GM19023 (cell line): Measurements from ENCODE around the gene CAPN11.

ENCODE experiments used
- ATAC-seq: cut with Tn5 transposase; IDR thresholded peaks from one replicate; pipeline ENCODE4 v1.9.1; 2021; ENCODE audit warnings: mild to moderate bottlenecking, moderate library complexity; ENCODE audit not compliant: unreplicated experiment

Gene CAPN11

DNA sequence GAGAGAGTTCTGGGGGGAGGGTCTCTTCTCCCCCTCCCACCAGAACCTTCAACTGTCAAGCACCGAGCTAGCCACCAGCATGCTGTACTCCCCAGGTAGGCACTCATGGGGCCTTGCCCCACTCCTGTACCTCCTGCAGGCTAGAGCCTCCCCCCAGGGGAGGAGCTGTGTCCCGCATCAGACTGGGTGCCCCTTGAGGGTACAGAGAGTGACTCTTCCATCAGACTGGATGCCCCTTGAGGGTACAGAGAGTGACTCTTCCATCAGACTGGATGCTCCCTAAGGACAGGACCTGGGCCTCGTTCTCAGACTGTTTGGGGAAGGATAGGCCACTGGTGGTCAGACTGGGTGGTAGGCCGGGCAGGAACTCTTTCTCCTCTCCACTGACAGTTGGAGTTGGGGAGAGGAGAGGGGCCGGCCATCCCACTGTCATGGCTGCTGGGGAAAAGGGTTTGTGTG lies at the start of gene CAPN11:
Gene CAPN11, plus strand, starts transcription at position 51 of the 459 bp plus-strand sequence. Its CDS starts 29 bp downstream, at position 80.
- ATAC-seq, result no peak

DNA sequence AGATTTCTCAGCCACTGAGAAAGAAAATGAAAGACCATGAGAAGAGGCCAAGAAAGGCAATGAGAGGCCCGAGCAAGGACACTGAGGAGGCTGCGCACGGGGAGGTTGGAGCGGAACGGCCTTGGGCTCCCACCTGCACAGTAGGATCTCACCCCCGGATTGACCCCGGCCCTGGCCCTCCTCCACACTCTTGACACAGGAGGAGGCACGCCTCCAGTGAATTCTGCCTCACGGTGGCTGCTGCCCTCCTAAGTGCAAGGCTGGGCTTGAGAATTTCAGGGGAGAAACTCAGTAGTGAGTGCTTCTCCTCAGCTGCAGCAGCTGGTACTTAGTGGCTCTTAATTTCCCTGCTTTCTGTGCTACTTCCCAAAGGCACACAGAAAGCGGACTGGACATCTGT lies 49.4 kb upstream of the CAPN11 start:
- no peak for ATAC-seq

DNA sequence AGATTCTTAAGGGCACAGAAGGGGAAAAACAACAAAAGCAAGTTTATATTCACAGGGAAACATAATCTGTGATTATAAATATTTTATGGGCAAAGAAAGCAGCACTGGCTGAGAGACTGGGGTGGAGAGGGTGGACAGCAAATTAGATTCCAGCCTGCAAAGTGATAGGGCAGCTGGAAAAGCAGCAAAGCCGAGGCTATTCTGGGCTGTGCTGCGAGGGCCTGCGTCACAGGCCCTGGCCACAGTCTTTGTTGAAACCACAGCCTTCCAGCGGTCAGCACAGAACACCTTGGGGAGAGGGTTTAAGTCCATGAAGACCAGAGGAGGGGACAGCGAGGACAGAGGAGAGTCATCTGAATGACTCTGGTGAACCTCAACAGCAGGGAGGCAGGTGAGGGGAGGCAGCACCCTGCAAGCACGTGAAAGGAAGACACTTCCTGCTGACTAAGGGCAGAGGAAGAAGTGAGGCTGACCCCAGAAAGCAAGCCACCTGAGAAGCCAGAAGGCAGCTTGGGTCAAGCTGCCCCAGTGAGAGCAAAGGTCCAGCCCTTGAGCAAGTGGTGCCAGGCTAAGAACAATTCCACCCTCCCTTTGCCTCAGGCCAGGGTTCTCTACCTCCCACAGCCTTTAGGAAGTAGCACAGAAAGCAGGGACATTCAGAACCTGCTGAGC lies 48.5 kb upstream of the CAPN11 start:
- ATAC-seq, result no peak

DNA sequence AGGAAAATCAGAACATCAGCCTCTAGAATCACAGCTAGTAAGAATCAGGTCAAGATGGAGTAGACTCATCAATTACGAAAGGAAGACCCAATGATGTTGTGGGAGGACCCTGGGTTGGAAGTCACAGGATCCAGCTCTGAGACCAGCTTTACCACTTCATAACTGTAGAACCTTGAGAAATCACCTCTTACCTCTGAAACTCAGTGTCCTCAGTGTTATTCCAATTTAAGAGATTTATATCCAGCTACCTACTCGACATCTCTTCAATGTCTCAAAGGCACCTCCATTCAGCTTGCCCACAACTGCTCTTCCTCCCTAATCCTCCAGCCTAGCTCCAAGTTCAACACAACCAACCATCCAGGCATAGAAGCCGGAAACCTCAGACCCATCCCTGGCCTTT lies 47.7 kb upstream of the CAPN11 start:
- no peak for ATAC-seq

DNA sequence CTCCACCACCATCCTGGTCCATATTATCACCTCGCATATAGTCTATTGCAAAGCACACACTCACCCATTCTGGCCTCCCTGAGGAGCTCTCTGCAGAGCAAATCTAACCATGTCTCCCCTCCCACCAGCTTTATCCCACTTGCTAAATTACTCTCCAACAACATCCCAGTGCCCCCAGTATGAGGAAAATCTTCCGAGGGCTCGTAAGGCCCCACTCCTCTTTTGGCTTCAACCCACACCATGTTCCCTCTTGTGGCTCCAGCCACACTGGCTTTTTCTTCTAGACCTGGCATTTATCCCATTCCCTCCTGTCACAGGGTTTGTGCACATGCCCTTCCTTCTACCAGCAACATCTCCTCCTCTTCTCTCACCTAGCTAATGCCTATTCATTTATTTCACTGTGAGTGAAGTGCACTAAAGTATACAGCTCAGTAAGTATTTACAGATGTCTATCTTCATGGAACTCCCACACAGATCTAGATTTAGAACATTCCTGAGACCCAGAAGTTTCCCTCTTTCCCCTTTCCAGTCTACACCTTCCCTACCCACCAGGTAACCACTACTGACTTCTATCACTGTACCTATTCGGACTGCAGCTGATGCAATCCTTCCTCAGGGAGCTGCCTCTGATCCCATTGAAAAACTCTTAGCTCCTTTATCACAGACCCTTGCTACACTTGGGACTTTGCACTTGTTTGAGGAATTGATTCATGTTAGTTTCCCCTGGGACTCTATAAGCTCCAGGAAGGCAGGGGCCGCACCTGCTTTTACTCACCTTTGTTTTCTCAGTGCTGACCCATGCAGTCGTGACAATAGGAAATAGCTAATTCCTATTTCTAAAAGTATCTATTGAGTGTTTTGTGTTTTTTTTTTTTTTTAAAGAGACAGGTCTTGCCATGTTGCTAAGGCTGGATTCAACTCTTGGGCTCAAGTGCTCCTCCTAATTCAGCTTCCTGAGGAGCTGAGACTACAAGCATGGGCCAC lies 46.9 kb upstream of the CAPN11 start:
- no peak for ATAC-seq

DNA sequence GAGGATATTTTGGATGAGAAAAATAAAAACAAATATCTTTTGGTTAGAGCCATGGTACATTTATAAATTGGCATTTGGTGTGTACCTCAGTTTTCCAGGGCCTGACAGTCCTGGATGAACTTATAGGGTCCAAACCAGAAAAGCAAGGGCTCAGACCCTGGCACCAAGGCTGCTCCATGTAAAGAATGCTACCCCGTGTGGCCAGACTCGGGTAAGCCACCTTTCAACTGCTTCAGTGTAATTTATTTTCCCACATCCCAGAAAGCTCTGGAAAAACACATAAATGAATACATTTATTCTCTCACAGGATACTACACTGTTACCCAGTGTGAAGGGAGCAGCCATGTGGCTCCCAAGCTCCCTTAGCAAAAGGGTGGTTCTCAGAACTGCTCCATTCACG lies 45.2 kb upstream of the CAPN11 start:
- ATAC-seq, result no peak

DNA sequence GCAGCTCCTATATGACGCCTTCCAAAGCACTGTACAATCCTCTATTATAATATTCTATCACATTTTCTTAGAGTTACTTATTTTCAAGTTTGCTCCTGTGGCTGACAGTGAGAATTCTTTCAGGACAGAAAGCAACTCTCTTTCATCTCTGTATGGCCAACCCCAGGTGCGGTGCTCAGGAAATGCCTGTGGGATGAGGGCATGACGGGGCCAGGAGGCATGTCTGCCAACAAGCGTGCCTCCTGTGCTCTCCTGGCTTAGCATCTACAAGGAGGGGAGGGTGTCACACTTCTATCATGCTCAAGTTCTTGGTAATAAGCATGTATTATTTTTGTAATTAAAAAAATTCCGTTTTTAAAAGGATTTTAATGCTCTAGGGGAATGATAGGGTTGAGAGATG lies 42.8 kb upstream of the CAPN11 start:
- ATAC-seq, result no peak

DNA sequence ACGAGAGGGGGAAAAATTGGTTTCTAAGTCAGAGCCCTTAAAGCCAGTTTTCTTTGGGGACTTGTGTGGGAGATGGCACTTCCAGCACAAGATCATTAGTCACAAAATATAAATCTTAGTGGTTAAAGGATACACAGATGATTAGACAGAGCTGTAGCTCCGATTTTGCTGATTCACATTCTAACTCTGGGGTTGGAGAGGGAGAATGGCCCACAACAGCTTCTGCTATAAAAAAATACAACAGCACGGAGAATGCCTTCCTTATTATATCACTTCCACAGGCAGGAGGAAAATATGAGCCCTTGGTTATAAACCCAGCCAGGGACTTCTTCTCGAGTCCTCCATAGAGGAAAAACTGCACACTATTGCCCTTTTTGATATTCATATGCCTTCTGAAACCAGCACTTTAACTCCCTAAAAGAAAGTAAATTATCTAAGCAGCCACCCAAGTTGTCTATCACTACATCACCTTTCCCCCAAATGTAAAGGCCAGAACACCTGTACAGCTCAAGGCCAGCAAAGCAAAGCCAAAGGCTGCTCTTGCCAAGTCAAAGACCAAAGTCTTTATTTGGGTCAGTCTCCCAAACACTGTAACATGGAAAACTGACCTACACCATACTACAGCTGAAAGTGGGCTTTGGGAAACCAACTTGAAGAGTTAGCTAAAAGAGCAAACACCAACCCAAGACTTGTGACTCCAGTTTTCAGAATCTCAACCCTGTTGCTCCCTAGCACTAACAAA lies 41.8 kb upstream of the CAPN11 start:
- no peak for ATAC-seq

DNA sequence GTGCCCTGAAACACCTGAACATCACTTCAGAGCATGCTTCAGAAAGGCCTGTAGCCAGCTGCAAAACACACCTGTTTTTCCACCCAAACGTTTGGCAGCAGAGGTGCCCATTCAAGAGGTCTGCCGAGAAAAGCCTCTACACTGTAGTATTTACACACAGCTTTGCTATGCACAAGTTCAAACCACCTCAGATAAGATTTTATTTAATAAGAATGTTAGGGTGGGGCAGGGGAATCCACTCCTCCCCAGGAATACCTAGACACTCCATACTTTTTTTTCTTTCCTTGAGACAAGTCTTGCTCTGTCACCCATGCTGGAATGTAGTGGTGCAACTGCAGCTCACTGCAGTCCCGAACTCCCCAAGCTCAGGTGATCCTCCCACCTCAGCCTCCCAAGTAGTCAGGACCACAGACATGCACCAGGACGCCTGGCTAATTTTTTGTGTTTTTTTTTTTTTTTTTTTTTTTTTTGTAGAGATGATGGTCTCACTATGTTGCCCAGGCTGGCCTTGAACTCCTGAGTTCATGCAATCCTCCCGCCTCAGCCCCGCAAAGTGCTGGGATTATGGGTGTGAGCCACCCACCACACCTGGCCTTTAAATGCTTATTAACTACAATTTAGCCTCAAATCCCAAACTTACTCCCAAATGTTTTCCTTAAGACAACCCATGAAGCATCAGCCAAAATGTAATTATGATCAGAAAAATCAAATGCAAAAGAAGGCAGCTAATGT lies 41.1 kb upstream of the CAPN11 start:
- ATAC-seq, result no peak

DNA sequence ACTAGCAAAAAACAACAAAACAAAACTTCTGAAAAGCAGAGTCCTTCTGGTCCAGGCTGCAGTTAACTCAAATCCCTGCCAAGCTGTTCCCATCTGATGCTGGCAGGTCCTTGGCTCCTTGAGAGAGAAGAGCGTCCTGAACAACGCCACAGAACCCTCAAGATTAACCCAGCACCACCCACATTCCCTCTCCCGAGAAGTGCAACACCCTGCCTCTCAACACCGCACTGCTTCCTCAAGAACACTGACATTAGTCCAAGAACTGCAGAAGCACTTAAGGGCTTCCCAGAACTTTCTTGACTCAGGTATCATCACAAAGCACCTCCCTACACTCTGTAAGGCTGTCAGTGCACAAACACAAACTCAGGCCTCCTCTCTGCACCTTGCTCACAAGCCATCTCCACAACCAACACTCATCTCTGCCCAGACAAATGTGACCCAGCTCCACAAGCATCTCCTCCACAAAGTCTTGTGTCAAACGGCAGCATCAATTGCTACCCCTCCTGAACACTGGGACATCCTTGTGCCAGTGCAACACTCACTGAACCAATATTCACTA lies 38.8 kb upstream of the CAPN11 start:
- no peak for ATAC-seq

DNA sequence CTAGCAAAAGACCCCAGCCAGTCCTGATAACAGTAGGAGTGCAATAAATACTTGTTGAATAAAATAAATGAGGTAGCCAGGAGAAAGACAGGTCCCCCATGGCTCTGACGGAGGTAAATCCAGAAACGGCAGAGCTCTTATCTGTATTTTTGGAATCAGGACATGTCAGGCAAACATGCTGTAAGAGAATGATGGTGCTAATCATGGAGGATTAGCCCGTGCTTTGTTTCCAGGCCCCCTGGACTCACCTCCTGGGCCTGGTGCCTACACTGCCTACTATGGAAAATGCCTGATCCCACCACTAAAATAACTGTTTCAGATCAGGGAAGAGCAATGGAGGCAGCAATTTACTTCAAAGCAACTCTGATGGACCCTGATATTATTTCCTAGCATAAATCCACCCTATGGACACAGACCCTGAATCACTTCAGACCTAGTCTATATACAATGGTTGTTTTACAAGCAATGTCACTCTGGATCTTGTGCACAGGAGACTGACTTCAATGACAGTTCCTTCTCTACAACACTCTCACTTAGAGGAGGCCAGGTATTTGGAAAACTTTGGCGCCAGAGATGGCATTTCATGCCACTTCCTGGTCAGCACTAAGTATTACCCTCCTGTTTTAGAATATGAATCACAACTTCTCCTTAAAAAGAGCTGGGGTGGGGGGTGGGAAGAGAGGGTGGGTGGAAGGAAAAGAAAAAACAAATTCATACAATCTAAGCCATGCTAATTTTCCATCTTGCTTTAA lies 37.8 kb upstream of the CAPN11 start:
- ATAC-seq, result no peak

DNA sequence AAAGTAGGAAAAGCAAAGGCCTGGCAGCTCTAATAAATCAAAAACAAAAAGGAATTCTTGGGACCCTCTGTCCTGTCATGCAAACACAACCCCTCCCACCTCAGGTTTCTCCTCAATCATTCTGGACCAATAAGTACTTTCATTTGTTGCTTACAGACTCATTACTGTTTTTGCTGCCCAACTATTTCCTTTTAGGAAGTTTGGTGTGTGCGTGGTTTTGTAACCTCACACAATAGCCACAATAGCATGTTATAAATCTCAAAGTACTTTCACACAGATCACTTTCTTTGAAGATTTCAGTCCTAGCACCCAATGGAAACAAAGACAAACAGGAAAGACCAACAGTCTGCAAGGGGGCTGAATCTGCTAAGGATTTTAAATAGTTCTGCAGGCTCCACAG lies 35.8 kb upstream of the CAPN11 start:
- no peak for ATAC-seq

DNA sequence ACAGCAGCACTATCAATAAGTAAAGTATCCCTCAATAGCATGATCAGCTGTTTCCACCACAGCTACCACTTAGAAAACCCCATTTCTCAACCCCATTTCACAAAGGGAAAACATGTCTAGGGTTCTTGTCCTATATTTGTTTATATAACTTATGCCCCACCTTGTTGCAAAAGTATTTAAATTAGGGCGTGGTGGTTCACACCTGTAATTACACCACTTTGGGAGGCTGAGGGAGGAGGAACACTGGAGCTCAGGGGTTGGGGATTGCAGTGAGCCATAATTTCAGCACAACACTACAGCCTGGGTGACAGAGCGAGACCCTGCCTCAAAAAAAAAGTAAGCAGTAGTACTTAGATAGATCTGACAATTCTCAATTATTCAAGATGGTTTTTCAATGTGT lies 35.1 kb upstream of the CAPN11 start:
- no peak for ATAC-seq

DNA sequence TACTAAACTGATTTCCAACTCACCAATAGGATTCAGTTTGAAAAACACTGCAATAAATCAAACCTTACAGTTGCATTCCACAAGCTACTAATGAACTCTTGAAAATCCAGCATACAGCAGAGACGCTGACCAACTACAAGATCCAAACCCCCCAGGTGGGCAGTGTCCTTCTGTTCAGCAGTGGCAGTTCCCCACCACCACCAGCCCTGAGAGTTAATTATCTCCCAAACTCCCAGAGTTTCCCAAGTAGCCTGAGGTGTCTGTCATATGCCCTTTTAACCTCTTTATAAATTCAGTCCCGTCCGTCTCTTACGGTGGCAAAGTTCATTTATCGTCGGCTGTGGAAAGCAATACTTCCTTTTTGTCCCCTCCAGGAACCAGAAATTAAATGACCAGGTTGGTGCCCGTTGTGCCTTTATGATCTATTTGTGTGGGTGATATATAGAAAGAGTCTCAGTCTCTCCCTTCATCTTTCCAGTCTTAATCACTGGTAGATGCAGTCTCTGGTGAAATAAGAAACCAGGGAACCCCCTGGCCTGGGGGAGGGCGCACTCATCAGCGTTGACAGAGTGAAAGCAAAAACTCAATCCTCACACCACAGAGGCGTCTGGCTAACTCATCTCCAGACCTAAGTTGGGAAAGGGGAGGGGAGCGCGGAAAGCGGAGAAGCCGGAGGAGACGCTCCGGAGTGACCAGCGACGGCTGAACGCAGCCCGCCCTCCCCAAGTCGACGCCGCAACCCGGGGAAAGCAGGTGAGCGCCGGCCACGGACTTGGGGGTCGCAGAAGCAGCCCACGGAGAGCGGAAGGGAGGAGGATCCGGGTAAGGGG lies 32.1 kb upstream of the CAPN11 start:
- ATAC-seq, result peak; percentile 37

DNA sequence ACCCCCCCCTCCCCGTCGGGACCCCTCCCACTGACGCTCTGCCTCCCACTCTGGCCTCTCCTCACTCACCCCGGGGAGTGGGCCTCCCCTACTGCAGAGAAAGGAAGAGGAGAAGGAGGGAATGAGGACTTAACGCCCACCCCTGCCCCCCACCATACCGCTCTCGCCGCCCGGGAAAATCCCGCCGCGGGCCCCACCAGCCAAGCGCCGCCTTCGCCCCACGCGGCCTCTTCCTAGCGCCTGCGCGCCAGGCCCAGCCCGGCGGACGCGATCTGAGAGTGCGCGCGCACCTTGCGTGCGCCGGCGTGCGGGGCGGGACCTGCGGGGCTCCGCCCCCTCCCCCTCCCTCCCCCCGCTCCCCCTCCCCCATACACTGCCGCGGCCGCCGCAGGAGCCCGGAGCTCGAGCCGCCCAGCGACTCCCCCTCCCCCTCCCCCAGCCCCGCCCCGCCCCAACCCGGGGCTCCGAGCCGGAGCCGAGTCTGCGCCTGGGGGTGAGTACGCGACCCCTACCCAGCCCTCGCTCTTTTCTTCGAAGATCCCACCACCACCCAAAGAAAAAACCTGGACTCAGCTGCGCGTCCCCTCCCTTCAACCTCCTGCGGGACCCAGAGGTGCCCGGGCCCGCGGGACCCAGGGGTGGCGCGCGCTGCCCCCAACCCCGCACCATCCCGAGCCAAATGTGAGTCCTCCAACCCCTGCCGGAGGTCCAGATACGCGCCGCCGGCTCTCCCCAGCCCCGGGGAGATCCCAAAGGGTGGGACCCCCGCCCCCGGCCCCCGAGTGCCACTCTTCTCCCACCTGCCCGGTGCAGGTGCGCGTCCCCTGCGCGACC lies 31.2 kb upstream of the CAPN11 start, which contains the start of the genes MRPL14 and TMEM63B:
Gene MRPL14, minus strand, starts transcription at position 267 of the 834 bp plus-strand sequence. CDS start 10,841 bp downstream, outside the sequence.
Gene TMEM63B, plus strand, starts transcription at position 369 of the 834 bp plus-strand sequence. CDS start 7,031 bp downstream, outside the sequence.
- ATAC-seq, result peak; percentile 77

DNA sequence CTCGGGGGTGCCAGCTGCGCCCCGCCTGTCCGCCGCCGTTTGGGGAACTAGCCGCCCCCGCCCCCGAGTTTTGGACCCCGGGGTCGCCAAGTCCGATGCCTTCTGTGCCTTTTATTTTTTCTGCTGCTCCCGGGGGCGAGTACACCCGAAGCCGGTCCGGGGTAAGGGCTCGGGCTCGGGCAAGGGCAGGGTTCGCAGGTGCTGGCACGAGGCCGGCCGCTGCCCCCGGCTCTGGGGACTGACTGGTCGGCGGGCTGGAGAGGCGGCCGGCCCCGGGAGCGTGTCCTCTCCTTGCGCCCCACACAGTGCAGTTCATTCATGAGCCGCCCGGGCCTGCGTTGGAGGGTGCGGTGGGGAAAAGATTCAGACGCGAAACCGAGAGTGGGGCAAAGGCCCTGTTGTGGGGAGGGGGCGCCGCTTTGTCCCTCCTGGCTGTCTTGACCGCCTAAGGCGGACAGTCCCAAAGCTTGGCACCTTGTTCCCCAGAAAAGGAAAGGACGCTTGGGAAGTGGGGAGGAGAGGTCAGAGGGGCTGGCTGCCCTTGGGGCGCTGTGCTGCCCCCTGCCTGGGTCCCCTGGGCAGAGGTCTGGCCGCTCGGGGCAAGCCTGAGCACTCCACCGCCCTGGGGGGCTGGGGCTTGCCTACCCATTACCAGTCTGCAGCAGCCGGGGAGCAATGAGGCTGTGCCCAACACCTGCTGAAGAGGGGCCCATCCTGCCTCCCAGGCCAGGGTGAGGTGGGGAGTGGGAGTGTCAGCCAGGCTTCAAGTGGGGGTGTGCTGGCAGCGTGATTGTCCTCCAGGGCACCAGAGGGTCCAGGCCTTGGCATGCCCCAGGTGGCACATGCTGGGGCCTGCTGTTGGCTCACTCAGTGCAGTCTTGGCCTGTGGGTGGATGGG lies 30.4 kb upstream of the CAPN11 start:
- no peak for ATAC-seq
